ENCODE results near the gene ALPL.

DNA sequence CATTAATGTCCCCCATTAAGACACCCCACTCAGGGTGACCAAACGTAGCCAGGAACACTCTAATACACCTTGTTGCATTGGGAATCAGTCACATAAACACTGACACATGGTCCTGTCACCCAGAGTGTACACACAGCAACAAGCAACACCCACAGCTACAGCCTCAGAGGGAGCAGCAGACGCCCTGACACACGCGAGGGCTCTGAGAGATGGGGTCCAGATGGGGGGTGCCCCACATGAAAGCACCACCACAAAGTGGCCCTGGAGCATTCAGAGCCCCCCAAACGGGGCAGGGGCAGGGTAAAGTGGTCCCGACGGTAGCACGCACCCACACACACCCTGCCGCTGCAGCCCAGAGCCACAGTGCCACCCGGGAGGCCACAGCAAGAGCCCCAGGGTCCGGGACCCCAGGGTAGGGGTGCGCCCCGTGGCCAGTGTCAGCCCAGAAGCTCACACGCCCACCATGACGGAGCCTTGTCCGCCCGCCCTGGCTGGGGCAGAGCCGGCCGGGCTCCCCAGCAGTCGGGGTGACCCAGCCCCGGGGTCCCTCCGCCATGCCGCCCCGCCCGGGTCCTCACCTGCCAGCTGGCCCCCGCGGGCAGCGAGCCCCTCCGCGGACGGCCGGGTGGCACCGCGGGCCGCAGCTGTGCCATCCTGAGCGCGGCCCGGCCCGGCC lies 112.7 kb downstream of the ALPL start:
- TF ChIP-seq, protein P1, sequence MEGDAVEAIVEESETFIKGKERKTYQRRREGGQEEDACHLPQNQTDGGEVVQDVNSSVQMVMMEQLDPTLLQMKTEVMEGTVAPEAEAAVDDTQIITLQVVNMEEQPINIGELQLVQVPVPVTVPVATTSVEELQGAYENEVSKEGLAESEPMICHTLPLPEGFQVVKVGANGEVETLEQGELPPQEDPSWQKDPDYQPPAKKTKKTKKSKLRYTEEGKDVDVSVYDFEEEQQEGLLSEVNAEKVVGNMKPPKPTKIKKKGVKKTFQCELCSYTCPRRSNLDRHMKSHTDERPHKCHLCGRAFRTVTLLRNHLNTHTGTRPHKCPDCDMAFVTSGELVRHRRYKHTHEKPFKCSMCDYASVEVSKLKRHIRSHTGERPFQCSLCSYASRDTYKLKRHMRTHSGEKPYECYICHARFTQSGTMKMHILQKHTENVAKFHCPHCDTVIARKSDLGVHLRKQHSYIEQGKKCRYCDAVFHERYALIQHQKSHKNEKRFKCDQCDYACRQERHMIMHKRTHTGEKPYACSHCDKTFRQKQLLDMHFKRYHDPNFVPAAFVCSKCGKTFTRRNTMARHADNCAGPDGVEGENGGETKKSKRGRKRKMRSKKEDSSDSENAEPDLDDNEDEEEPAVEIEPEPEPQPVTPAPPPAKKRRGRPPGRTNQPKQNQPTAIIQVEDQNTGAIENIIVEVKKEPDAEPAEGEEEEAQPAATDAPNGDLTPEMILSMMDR (IDR thresholded peaks at IDR 0.05) = no peak
- TF ChIP-seq POLR2A (IDR thresholded peaks at IDR 0.05) (no peak), POLR2AphosphoS5 (IDR thresholded peaks at IDR 0.05) (no peak)

Measured in stomach (tissue), 4 donors.